ENCODE measurements around the gene SLC6A13. TPM values are rescaled to one million over a fixed set of nuclear protein-coding genes. Genes with fewer than 3 reads are reported as not detected.

SLC6A13 gene
- total and polyA plus RNA-seq, 2 experiments from 2014 or later = not detected

DNA sequence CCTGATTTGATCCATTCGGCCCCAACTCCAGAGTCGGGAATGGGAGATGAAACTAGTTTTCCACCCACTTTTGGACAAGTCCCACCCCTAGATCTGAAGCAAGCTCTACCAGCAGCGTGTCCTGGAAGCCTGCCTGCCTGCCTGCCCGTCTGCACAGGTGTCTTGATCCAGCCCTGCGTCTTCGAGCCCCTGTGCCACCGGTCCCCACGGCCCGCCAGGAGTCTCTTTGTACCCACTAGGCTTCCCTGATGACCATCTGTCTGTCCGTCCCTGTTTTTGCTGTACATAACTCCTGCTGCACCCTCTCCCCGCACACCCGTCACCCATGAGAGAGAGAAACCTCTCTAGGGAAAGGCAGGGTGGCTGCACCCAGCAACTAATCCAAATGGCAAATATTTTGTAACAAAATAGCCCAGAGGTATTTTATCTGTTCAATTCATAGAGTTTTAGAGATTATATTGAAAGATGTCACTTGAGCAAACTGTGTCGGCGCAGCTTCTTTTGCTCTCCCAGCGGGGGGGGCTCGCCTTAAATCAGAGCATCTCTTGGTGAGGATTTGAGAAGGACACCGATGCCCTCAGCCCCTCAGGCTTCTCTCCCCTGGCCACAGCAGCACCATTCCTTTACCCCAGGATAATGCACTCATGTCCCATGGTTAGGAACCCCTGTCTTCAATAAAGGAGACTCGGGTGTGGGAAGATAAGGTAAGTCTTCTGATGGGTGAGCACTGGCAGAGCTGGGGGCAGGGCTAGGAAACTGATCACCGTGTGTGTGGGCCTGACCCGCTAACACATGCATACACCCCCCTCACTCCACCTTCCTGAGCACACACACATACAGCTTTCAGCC, 84.4 kb downstream of the SLC6A13 start:
- Histone ChIP-seq H3K4me3 (no peak overlapping the region), H3K9ac (no peak overlapping the region), H3K79me2 (ENCODE audit: insufficient read depth) (no peaks in the 10 kb centered on the region), H3K27me3 (replicated peaks; ENCODE audit: insufficient read depth) (0 out of 2 replicates have a peak, but pooled peaks cover 3% of the 10 kb centered on the region), H3K36me3 (ENCODE audit: low read depth) (no peaks in the 10 kb centered on the region), H3K4me2 (ENCODE audit: unreplicated experiment) (no peak overlapping the region), H3K4me1 (ENCODE audit: insufficient read depth) (peaks cover 9% of the 10 kb centered on the region), H2AFZ (no peak overlapping the region), H3K9me2 (ENCODE audit: insufficient read depth) (no peaks in the 10 kb centered on the region), H4K20me1 (ENCODE audit: insufficient read depth) (no peaks in the 10 kb centered on the region), H3K27ac (no peak overlapping the region), H3F3A (ENCODE audit: insufficient read depth) (no peaks in the 10 kb centered on the region; the same call in 1 of the 2 replicates), H3K9me3 (ENCODE audit: low read depth) (no peaks in the 10 kb centered on the region)
- WGBS, 2 experiments (ENCODE audit: low coverage in 1 of 2, low lambda C conversion rate in 2 of 2, missing lambda C conversion rate in 2 of 2) = 80 to 81% methylated on average over 20 of the region's 20 CpGs
- in situ Hi-C loops (cut with MboI) = no loop called here
- DNase-seq = no peak
- TF ChIP-seq EZH2phosphoT487 (IDR thresholded peaks at IDR 0.05; ENCODE audit: insufficient read depth, low read depth) (no peak), EZH2 (IDR thresholded peaks at IDR 0.05; ENCODE audit: insufficient read depth, poor library complexity, severe bottlenecking) (no peak)

DNA sequence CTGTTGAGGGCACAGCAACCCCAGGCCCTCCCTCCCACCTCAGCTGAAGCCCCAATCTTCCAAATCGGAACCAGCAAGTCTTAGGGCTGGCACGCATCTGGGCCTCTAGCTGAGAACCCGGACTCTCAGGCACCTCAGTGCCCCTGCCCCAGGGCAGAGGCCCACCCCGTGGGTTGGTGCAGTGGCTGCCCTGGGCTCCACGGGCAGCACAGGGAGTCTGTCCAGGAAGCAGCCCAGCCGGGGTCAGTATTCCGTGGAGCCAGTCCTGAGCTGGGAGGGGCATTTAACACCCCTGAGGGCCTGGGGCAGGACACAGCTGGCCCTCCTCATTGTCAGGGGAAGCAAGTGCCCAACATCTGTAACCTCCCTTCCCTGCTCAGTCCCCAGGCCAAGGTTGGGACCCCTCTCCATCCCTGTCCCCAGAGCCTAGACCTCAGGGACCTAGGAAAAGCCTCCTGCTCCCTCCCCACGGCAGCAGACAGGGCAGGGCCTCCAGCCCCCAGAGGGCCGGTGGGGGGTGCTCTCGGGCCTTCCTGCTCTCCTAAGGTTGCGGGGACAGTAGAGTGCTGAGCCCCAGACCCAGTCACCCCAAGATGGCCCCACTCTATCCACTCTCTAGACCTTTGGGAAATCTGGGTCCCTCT, 85.2 kb downstream of the SLC6A13 start:
- no peak overlapping the region for H3K27ac ChIP-seq

DNA sequence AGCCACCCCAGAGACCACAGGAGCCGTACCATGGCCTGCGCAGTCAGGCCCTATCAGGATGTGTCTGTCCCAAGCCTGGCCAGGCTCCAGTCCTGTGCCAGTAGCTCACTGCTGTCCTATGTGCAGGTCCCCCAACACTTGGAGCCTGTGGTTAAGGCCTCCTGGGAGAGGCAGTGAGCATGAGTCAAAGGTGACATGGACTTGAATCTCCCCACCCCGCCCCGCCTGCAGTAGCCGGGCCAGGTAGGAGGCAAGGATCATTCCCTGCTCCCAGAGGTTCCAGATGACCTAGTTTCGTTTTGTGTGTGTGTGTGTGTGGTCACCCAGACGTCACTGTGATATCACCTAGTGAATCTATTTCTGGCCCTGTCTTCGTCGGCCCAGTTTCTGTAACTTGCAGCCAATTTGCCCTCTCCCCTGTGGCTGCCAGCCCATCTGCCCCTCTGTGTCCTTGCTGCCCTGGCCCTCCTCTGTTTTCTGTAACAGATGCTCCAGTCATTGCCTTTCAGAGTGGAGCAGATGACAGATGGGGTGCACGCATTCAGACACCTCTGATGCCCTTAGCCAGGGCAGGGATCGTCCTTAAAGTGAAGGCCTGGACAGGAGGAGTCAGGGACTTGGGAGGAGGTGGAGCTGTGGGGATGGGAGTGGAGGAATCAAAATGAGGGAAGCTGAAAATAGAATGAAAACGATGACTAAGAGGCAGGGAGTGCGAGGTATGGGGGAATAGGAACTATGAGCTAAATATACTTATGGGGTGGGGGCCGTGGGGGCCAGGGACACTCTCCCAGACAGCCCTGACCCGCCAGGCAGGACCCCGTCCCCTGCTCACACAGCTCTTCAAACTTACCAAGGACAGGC, 86.1 kb downstream of the SLC6A13 start:
- Histone ChIP-seq H3K36me3 (ENCODE audit: low read depth) (no peaks in the 10 kb centered on the region), H3K79me2 (ENCODE audit: insufficient read depth) (no peaks in the 10 kb centered on the region), H3K27me3 (replicated peaks; ENCODE audit: insufficient read depth) (0 out of 2 replicates have a peak, but pooled peaks cover 9% of the 10 kb centered on the region), H4K20me1 (ENCODE audit: insufficient read depth) (no peaks in the 10 kb centered on the region), H3K4me2 (ENCODE audit: unreplicated experiment) (peak overlapping the region; percentile 42), H3K9me3 (ENCODE audit: low read depth) (no peaks in the 10 kb centered on the region), H3K9me2 (ENCODE audit: insufficient read depth) (no peaks in the 10 kb centered on the region), H3K9ac (no peak overlapping the region), H3K27ac (no peak overlapping the region), H3F3A (ENCODE audit: insufficient read depth) (no peaks in the 10 kb centered on the region), H3K4me1 (ENCODE audit: insufficient read depth) (peaks cover 6% of the 10 kb centered on the region), H3K4me3 (no peak overlapping the region), H2AFZ (peak overlapping the region; percentile 62)
- in situ Hi-C loops (cut with MboI) = no loop called here
- no peak for TF ChIP-seq EZH2 (IDR thresholded peaks at IDR 0.05; ENCODE audit: insufficient read depth, poor library complexity, severe bottlenecking)
- TF ChIP-seq EZH2phosphoT487 (IDR thresholded peaks at IDR 0.05; ENCODE audit: insufficient read depth, low read depth) = no peak
- WGBS, 2 experiments (ENCODE audit: low coverage in 1 of 2, low lambda C conversion rate in 2 of 2, missing lambda C conversion rate in 2 of 2) = 51 to 56% methylated on average over 15 to 16 of the region's 16 CpGs
- DNase-seq = peak; percentile 55

More for the DNA sequence above, 85.2 kb downstream of the SLC6A13 start:
- no peak overlapping the region for H2AFZ ChIP-seq
- no peaks in the 10 kb centered on the region for H3K79me2 ChIP-seq (ENCODE audit: insufficient read depth)
- no peaks in the 10 kb centered on the region for H4K20me1 ChIP-seq (ENCODE audit: insufficient read depth)
- TF ChIP-seq EZH2phosphoT487 (IDR thresholded peaks at IDR 0.05; ENCODE audit: insufficient read depth, low read depth) (no peak), EZH2 (IDR thresholded peaks at IDR 0.05; ENCODE audit: insufficient read depth, poor library complexity, severe bottlenecking) (no peak)
- H3K36me3 ChIP-seq (ENCODE audit: low read depth) = no peaks in the 10 kb centered on the region
- no peaks in the 10 kb centered on the region for H3K9me3 ChIP-seq (ENCODE audit: low read depth)
- no peak overlapping the region for H3K4me3 ChIP-seq
- 0 out of 2 replicates have a peak, but pooled peaks cover 5% of the 10 kb centered on the region for H3K27me3 ChIP-seq (replicated peaks; ENCODE audit: insufficient read depth)
- peaks cover 8% of the 10 kb centered on the region for H3K4me1 ChIP-seq (ENCODE audit: insufficient read depth)
- no peaks in the 10 kb centered on the region for H3K9me2 ChIP-seq (ENCODE audit: insufficient read depth)
- in situ Hi-C loops (cut with MboI) = no loop called here
- no peak overlapping the region for H3K9ac ChIP-seq
- WGBS, 2 experiments (ENCODE audit: low coverage in 1 of 2, low lambda C conversion rate in 2 of 2, missing lambda C conversion rate in 2 of 2) = 55 to 59% methylated on average over 9 to 11 of the region's 11 CpGs
- H3F3A ChIP-seq (ENCODE audit: insufficient read depth) = no peaks in the 10 kb centered on the region
- no peak for DNase-seq
- no peak overlapping the region for H3K4me2 ChIP-seq (ENCODE audit: unreplicated experiment)

DNA sequence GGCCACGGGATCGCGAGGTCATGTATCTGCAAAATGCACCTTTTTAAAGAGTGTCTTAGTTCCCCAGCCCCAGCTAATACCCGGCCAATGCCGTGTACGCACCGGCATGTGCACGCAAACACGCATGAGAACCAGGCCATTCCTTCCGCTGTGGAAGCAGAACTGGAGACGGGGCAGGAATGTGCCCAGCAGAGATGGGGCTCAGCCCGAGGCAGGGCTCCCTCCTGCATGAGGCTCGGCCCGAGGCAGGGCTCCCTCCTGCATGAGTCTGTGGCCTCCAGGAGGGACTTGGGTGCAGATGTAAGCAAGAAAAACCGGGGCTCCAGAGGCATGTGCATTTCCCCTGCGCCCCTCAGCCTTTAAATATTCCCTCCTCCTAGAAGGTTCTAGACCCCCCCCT, 86.9 kb downstream of the SLC6A13 start:
- Histone ChIP-seq H4K20me1 (ENCODE audit: insufficient read depth) (no peaks in the 10 kb centered on the region), H3K27me3 (replicated peaks; ENCODE audit: insufficient read depth) (peaks cover 9% of the 10 kb centered on the region; the same call in 1 of the 2 replicates), H3K9me3 (ENCODE audit: low read depth) (no peaks in the 10 kb centered on the region), H3K4me2 (ENCODE audit: unreplicated experiment) (no peak overlapping the region), H3K36me3 (ENCODE audit: low read depth) (no peaks in the 10 kb centered on the region), H3K4me3 (no peak overlapping the region), H3K9me2 (ENCODE audit: insufficient read depth) (no peaks in the 10 kb centered on the region), H2AFZ (no peak overlapping the region), H3K4me1 (ENCODE audit: insufficient read depth) (peaks cover 6% of the 10 kb centered on the region), H3K79me2 (ENCODE audit: insufficient read depth) (no peaks in the 10 kb centered on the region), H3K9ac (no peak overlapping the region), H3K27ac (no peak overlapping the region), H3F3A (ENCODE audit: insufficient read depth) (no peaks in the 10 kb centered on the region)
- 72 to 87% methylated on average over 15 to 16 of the region's 16 CpGs for WGBS, 2 experiments (ENCODE audit: low coverage in 1 of 2, low lambda C conversion rate in 2 of 2, missing lambda C conversion rate in 2 of 2)
- in situ Hi-C loops (cut with MboI) = no loop called here
- no peak for TF ChIP-seq EZH2phosphoT487 (IDR thresholded peaks at IDR 0.05; ENCODE audit: insufficient read depth, low read depth)
- no peak for TF ChIP-seq EZH2 (IDR thresholded peaks at IDR 0.05; ENCODE audit: insufficient read depth, poor library complexity, severe bottlenecking)
- no peak for DNase-seq

Data from GM23248 (cell line).